Measurements from ENCODE around the gene TMEM131L. TPM values are rescaled to one million over a fixed set of nuclear protein-coding genes. Genes with fewer than 3 reads are reported as not detected.
A peak's percentile ranks its signal among the peaks of the same experiment; 100 is the strongest.
"Not testable (repeated sequence)": the region's sequence is repeated elsewhere in the genome, so short reads cannot be mapped to it uniquely, and the experiment has no call there.

Gene TMEM131L
- total and polyA plus RNA-seq, 4 donors: 4.9 to 41.3 (median 12.9) TPM

DNA sequence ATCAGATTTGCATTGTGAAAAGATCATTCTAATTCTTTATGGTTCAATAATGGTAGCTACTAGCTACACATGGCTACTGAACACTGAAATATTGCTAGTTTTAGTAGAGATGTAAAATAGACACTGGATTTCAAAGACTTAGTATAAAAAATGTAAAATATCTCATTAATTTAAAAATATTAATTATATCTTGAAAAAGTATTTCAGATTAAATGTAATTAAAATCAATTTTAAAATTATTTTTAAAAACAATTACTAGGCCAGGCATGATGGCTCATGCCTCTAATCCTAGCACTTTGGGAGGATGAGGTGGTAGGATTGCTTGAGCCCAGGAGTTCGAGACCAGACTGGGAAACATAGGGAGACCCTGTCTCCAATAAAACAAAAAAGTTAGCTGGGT is 197.5 kb downstream of the TMEM131L start (continued):
- TF ChIP-seq, protein P1, sequence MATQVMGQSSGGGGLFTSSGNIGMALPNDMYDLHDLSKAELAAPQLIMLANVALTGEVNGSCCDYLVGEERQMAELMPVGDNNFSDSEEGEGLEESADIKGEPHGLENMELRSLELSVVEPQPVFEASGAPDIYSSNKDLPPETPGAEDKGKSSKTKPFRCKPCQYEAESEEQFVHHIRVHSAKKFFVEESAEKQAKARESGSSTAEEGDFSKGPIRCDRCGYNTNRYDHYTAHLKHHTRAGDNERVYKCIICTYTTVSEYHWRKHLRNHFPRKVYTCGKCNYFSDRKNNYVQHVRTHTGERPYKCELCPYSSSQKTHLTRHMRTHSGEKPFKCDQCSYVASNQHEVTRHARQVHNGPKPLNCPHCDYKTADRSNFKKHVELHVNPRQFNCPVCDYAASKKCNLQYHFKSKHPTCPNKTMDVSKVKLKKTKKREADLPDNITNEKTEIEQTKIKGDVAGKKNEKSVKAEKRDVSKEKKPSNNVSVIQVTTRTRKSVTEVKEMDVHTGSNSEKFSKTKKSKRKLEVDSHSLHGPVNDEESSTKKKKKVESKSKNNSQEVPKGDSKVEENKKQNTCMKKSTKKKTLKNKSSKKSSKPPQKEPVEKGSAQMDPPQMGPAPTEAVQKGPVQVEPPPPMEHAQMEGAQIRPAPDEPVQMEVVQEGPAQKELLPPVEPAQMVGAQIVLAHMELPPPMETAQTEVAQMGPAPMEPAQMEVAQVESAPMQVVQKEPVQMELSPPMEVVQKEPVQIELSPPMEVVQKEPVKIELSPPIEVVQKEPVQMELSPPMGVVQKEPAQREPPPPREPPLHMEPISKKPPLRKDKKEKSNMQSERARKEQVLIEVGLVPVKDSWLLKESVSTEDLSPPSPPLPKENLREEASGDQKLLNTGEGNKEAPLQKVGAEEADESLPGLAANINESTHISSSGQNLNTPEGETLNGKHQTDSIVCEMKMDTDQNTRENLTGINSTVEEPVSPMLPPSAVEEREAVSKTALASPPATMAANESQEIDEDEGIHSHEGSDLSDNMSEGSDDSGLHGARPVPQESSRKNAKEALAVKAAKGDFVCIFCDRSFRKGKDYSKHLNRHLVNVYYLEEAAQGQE (IDR thresholded peaks at IDR 0.05): no peak
- TF ChIP-seq TAF1 (conservative IDR thresholded peaks at IDR 0.05) (no peak), FOXA2 (IDR thresholded peaks at IDR 0.05) (no peak), RXRA (IDR thresholded peaks at IDR 0.05) (no peak), HNF4A (conservative IDR thresholded peaks at IDR 0.05) (no peak)

DNA sequence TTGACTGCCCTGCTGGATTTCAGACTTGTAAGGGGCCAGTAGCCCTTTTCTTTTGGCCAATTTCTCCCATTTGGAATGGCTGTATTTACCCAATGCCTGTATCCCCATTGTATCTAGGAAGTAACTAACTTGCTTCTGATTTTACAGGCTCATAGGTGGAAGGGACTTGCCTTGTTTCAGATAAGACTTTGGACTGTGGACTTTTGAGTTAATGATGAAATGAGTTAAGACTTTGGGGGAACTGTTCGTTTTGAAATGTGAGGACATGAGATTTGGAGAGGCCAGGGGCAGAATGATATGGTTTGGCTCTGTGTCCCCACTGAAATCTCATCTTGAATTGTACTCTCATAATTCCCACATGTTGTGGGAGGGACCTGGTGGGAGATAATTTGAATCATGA is 200.3 kb downstream of the TMEM131L start:
- not testable (repeated sequence) for DNase-seq (ENCODE audit: low spot score); H3K9ac ChIP-seq (ENCODE audit: low read depth in 1 of 2, low read length in 2 of 2); H3K9me3 ChIP-seq (ENCODE audit: control insufficient read depth in 4 of 4, low read length in 3 of 4); H3K36me3 ChIP-seq (ENCODE audit: control insufficient read depth in 4 of 4, insufficient read depth in 3 of 4, low read depth in 1 of 4, low read length in 3 of 4); H3K4me1 ChIP-seq (ENCODE audit: control insufficient read depth in 4 of 4, insufficient read depth in 4 of 4, low read length in 3 of 4); H3K27ac ChIP-seq (ENCODE audit: low read depth in 1 of 2, low read length in 2 of 2); H3K4me3 ChIP-seq (ENCODE audit: low read depth in 1 of 3, low read length in 3 of 3); H3K27me3 ChIP-seq (ENCODE audit: control insufficient read depth in 4 of 4, insufficient read depth in 4 of 4, low read length in 3 of 4)
- peak; percentile 54 to 62 for TF ChIP-seq HNF4A (conservative IDR thresholded peaks at IDR 0.05)
- 23% methylated on average over 1 of the region's 1 CpG for WGBS

DNA sequence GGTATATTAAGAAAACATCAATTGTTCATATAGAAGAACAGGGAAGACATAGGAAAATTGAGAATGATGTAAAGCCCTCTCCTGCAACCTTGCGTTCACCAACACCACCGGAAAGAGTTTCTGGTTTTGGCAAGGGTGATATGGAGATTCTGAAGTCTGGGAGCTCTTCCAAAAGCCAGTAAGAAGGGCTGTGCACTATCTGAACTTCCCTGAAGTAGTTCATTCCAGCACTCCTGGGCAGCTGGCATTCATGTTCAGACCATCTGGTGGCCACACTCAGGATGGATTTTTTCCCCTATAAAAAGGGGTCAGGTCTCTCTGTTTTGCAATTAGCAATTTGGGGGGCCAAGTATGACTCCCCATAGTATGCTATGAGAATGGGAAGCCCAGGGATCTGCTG is 202.5 kb downstream of the TMEM131L start:
- Histone ChIP-seq H3K27me3 (ENCODE audit: control insufficient read depth in 4 of 4, insufficient read depth in 4 of 4, low read length in 3 of 4) (no peaks in the 10 kb centered on the region), H3K9ac (ENCODE audit: low read depth in 1 of 2, low read length in 2 of 2) (no peak overlapping the region), H3K9me3 (ENCODE audit: control insufficient read depth in 4 of 4, low read length in 3 of 4) (no peaks in the 10 kb centered on the region), H3K4me1 (ENCODE audit: control insufficient read depth in 4 of 4, insufficient read depth in 4 of 4, low read length in 3 of 4) (no peaks in the 10 kb centered on the region), H3K4me3 (ENCODE audit: low read depth in 1 of 3, low read length in 3 of 3) (no peak overlapping the region), H3K36me3 (ENCODE audit: control insufficient read depth in 4 of 4, insufficient read depth in 3 of 4, low read depth in 1 of 4, low read length in 3 of 4) (no peaks in the 10 kb centered on the region), H3K27ac (ENCODE audit: low read depth in 1 of 2, low read length in 2 of 2) (no peak overlapping the region)
- no peak for DNase-seq (ENCODE audit: low spot score)
- WGBS: 87% methylated on average over 2 of the region's 2 CpGs
- TF ChIP-seq TAF1 (conservative IDR thresholded peaks at IDR 0.05) (no peak), JUND (IDR thresholded peaks at IDR 0.05) (no peak), SP1 (IDR thresholded peaks at IDR 0.05) (no peak), RXRA (IDR thresholded peaks at IDR 0.05) (no peak), FOXA2 (IDR thresholded peaks at IDR 0.05) (no peak), FOXA1 (IDR thresholded peaks at IDR 0.05) (no peak), RAD21 (IDR thresholded peaks at IDR 0.05) (no peak), EGR1 (IDR thresholded peaks at IDR 0.05; ENCODE audit: low read depth in 2 of 2) (no peak), NR2F2 (IDR thresholded peaks at IDR 0.05) (no peak), HNF4A (conservative IDR thresholded peaks at IDR 0.05) (no peak), HNF4G (IDR thresholded peaks at IDR 0.05) (no peak), YY1 (IDR thresholded peaks at IDR 0.05) (no peak), GABPA (IDR thresholded peaks at IDR 0.05 in 1 of 2, conservative IDR thresholded peaks at IDR 0.05 in 1 of 2) (no peak)
- TF ChIP-seq, protein P2, sequence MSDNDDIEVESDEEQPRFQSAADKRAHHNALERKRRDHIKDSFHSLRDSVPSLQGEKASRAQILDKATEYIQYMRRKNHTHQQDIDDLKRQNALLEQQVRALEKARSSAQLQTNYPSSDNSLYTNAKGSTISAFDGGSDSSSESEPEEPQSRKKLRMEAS (IDR thresholded peaks at IDR 0.05): no peak
- TF ChIP-seq, protein P3, sequence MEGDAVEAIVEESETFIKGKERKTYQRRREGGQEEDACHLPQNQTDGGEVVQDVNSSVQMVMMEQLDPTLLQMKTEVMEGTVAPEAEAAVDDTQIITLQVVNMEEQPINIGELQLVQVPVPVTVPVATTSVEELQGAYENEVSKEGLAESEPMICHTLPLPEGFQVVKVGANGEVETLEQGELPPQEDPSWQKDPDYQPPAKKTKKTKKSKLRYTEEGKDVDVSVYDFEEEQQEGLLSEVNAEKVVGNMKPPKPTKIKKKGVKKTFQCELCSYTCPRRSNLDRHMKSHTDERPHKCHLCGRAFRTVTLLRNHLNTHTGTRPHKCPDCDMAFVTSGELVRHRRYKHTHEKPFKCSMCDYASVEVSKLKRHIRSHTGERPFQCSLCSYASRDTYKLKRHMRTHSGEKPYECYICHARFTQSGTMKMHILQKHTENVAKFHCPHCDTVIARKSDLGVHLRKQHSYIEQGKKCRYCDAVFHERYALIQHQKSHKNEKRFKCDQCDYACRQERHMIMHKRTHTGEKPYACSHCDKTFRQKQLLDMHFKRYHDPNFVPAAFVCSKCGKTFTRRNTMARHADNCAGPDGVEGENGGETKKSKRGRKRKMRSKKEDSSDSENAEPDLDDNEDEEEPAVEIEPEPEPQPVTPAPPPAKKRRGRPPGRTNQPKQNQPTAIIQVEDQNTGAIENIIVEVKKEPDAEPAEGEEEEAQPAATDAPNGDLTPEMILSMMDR (IDR thresholded peaks at IDR 0.05; ENCODE audit: low read depth, low read length, missing input control): no peak
- TF ChIP-seq, protein P1 (IDR thresholded peaks at IDR 0.05): no peak
- TF ChIP-seq, protein P4, sequence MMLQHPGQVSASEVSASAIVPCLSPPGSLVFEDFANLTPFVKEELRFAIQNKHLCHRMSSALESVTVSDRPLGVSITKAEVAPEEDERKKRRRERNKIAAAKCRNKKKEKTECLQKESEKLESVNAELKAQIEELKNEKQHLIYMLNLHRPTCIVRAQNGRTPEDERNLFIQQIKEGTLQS (IDR thresholded peaks at IDR 0.05): no peak
- TF ChIP-seq, protein P5, sequence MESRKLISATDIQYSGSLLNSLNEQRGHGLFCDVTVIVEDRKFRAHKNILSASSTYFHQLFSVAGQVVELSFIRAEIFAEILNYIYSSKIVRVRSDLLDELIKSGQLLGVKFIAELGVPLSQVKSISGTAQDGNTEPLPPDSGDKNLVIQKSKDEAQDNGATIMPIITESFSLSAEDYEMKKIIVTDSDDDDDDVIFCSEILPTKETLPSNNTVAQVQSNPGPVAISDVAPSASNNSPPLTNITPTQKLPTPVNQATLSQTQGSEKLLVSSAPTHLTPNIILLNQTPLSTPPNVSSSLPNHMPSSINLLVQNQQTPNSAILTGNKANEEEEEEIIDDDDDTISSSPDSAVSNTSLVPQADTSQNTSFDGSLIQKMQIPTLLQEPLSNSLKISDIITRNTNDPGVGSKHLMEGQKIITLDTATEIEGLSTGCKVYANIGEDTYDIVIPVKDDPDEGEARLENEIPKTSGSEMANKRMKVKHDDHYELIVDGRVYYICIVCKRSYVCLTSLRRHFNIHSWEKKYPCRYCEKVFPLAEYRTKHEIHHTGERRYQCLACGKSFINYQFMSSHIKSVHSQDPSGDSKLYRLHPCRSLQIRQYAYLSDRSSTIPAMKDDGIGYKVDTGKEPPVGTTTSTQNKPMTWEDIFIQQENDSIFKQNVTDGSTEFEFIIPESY (IDR thresholded peaks at IDR 0.05): no peak
